Liver (tissue), 9 donors: ENCODE results near the gene CBLC. TPM values are rescaled to one million over a fixed set of nuclear protein-coding genes. Genes with fewer than 3 reads are reported as not detected.
"Not testable (repeated sequence)": the region's sequence is repeated elsewhere in the genome, so short reads cannot be mapped to it uniquely, and the experiment has no call there.

Experiments used
- DNase-seq: peaks from one replicate; pipeline ENCODE4 v3.0.0-alpha.2; 2017; ENCODE audit warnings: low spot score
- H3K27ac ChIP-seq, 2 donors: one replicate each; pipeline ENCODE4 v1.7.0; 2013; ENCODE audit warnings: inconsistent platforms in 2 of 2, low read length in 2 of 2, control low read depth in 1 of 2, low read depth in 1 of 2, mild to moderate bottlenecking in 1 of 2
- H3K27me3 ChIP-seq, 4 donors: one replicate each; pipeline versions ENCODE4 v1.6.1 to v1.7.0; 2013; ENCODE audit warnings: low read length in 3 of 4, inconsistent platforms in 1 of 4, mild to moderate bottlenecking in 1 of 4, moderate library complexity in 1 of 4; ENCODE audit not compliant: control insufficient read depth in 4 of 4, insufficient read depth in 4 of 4
- H3K36me3 ChIP-seq, 4 donors: one replicate each; pipeline versions ENCODE4 v1.6.1 to v1.7.0; 2013; ENCODE audit warnings: low read length in 3 of 4, mild to moderate bottlenecking in 3 of 4, low read depth in 1 of 4, moderate library complexity in 1 of 4; ENCODE audit not compliant: control insufficient read depth in 4 of 4, insufficient read depth in 3 of 4
- H3K4me1 ChIP-seq, 4 donors: one replicate each; pipeline versions ENCODE4 v1.6.1 to v1.7.0; 2013; ENCODE audit warnings: low read length in 3 of 4, mild to moderate bottlenecking in 3 of 4, moderate library complexity in 1 of 4; ENCODE audit not compliant: control insufficient read depth in 4 of 4, insufficient read depth in 4 of 4
- H3K4me3 ChIP-seq, 3 donors: one replicate each; pipeline versions ENCODE4 v1.6.1 to v1.7.0; 2013; ENCODE audit warnings: low read length in 3 of 3, control low read depth in 1 of 3, low read depth in 1 of 3, mild to moderate bottlenecking in 1 of 3
- H3K9ac ChIP-seq, 2 donors: one replicate each; pipeline ENCODE4 v1.7.0; 2013; ENCODE audit warnings: low read length in 2 of 2, mild to moderate bottlenecking in 2 of 2, moderate library complexity in 2 of 2, control low read depth in 1 of 2, low read depth in 1 of 2
- H3K9me3 ChIP-seq, 4 donors: one replicate each; pipeline versions ENCODE4 v1.6.1 to v1.7.0; 2013; ENCODE audit warnings: low read length in 3 of 4; ENCODE audit not compliant: control insufficient read depth in 4 of 4
- EGR1 ChIP-seq, 2 donors: IDR thresholded peaks; 2 replicates each; pipeline ENCODE4 v1.6.1; 2016 to 2018; ENCODE audit warnings: antibody characterized with exemption in 2 of 2, low read depth in 2 of 2
- FOXA2 ChIP-seq: IDR thresholded peaks from 2 replicates; pipeline ENCODE4 v1.6.1; 2016; ENCODE audit warnings: antibody characterized with exemption
- HNF4A ChIP-seq, 2 donors: conservative IDR thresholded peaks; 2 replicates each; pipeline ENCODE4 v1.6.1; 2016; ENCODE audit warnings: antibody characterized with exemption in 2 of 2, mild to moderate bottlenecking in 2 of 2
- HNF4G ChIP-seq: IDR thresholded peaks from 2 replicates; pipeline ENCODE4 v1.6.1; 2016; ENCODE audit warnings: antibody characterized with exemption
- NR2F2 ChIP-seq: IDR thresholded peaks from 2 replicates; pipeline ENCODE4 v1.6.1; 2016; ENCODE audit warnings: antibody characterized with exemption
- RAD21 ChIP-seq, 2 donors: IDR thresholded peaks; 2 replicates each; pipeline ENCODE4 v1.6.1; 2016; ENCODE audit warnings: antibody characterized with exemption in 2 of 2, mild to moderate bottlenecking in 2 of 2
- RXRA ChIP-seq, 2 donors: IDR thresholded peaks; 2 replicates each; pipeline ENCODE4 v1.6.1; 2017 to 2018; ENCODE audit warnings: antibody characterized with exemption in 2 of 2, mild to moderate bottlenecking in 1 of 2
- TAF1 ChIP-seq: conservative IDR thresholded peaks from 2 replicates; pipeline ENCODE4 v1.6.1; 2016; ENCODE audit warnings: antibody characterized with exemption, mild to moderate bottlenecking
- YY1 ChIP-seq: IDR thresholded peaks from 2 replicates; pipeline ENCODE4 v1.6.1; 2016; ENCODE audit warnings: antibody characterized with exemption, mild to moderate bottlenecking
- WGBS: extraction: QIAGEN DNeasy Blood & Tissue Kit; methylation state at CpG from one replicate; pipeline ENCODE4 v1.1.7; 2013; 5-methylcytosine and 5-hydroxymethylcytosine counted together
- polyA plus RNA-seq, 2 donors: library from polyadenylated mRNA; stranded (reverse) in 1 of 2; unstranded in 1 of 2; fragments of 200-250 nt in 1 of 2; fragments of >200 nt in 1 of 2; fragmentation: Nextera tagmentation in 1 of 2; extraction: Ambion mirVana in 1 of 2; gene quantifications; one replicate each; pipeline versions ENCODE4 v1.2.1 to v1.2.3, GENCODE V29; 2013 to 2015
- total RNA-seq, 2 donors: library from RNA; depleted of rRNA; stranded (reverse); fragments of >200 nt; gene quantifications; one replicate each; pipeline ENCODE4 v1.2.3, GENCODE V29; 2014
- TF ChIP-seq, protein P1 (sequence below): fragments of 150-350 bp; IDR thresholded peaks from 2 replicates; pipeline ENCODE4 v1.5.1; 2017; ENCODE audit warnings: improper control_type of control experiment, low read depth, low read length; ENCODE audit not compliant: missing input control
- TF ChIP-seq, protein P2 (sequence below): IDR thresholded peaks from 2 replicates; pipeline ENCODE4 v1.6.1; 2016; ENCODE audit warnings: antibody characterized with exemption
- TF ChIP-seq, protein P3 (sequence below): IDR thresholded peaks from 2 replicates; pipeline ENCODE4 v1.6.1; 2016; ENCODE audit warnings: antibody characterized with exemption, mild to moderate bottlenecking
- TF ChIP-seq, protein P4 (sequence below): IDR thresholded peaks from 2 replicates; pipeline ENCODE4 v1.6.1; 2016; ENCODE audit warnings: antibody characterized with exemption
- donor health status: healthy.
- donor health status: healthy.
- donor health status: healthy.
- donor health status: healthy.
- donor health status: healthy.

The CBLC gene
- total and polyA plus RNA-seq, 4 donors: 2.1 to 14.0 (median 8.8) TPM

- H3K9me3 ChIP-seq: no peaks in the 10 kb centered on the region
- peak overlapping the region; percentile 19 to 37 for H3K27ac ChIP-seq
- H3K27me3 ChIP-seq: no peaks in the 10 kb centered on the region
- WGBS: 19% methylated on average over 15 of the region's 15 CpGs
- peak overlapping the region in 1 of 2 donors; percentile 24 for H3K9ac ChIP-seq
- H3K4me3 ChIP-seq: no peak overlapping the region
- peak; percentile 20 to 27 for TF ChIP-seq HNF4A (conservative IDR thresholded peaks at IDR 0.05)
- TF ChIP-seq YY1: peak; percentile 47
- TF ChIP-seq, protein P1, sequence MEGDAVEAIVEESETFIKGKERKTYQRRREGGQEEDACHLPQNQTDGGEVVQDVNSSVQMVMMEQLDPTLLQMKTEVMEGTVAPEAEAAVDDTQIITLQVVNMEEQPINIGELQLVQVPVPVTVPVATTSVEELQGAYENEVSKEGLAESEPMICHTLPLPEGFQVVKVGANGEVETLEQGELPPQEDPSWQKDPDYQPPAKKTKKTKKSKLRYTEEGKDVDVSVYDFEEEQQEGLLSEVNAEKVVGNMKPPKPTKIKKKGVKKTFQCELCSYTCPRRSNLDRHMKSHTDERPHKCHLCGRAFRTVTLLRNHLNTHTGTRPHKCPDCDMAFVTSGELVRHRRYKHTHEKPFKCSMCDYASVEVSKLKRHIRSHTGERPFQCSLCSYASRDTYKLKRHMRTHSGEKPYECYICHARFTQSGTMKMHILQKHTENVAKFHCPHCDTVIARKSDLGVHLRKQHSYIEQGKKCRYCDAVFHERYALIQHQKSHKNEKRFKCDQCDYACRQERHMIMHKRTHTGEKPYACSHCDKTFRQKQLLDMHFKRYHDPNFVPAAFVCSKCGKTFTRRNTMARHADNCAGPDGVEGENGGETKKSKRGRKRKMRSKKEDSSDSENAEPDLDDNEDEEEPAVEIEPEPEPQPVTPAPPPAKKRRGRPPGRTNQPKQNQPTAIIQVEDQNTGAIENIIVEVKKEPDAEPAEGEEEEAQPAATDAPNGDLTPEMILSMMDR: peak; percentile 95
- no peak for TF ChIP-seq TAF1
- no peak for TF ChIP-seq FOXA2
- TF ChIP-seq, protein P2, sequence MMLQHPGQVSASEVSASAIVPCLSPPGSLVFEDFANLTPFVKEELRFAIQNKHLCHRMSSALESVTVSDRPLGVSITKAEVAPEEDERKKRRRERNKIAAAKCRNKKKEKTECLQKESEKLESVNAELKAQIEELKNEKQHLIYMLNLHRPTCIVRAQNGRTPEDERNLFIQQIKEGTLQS: no peak
- peak; percentile 96 for TF ChIP-seq RAD21 (IDR thresholded peaks at IDR 0.05)
- TF ChIP-seq, protein P3, sequence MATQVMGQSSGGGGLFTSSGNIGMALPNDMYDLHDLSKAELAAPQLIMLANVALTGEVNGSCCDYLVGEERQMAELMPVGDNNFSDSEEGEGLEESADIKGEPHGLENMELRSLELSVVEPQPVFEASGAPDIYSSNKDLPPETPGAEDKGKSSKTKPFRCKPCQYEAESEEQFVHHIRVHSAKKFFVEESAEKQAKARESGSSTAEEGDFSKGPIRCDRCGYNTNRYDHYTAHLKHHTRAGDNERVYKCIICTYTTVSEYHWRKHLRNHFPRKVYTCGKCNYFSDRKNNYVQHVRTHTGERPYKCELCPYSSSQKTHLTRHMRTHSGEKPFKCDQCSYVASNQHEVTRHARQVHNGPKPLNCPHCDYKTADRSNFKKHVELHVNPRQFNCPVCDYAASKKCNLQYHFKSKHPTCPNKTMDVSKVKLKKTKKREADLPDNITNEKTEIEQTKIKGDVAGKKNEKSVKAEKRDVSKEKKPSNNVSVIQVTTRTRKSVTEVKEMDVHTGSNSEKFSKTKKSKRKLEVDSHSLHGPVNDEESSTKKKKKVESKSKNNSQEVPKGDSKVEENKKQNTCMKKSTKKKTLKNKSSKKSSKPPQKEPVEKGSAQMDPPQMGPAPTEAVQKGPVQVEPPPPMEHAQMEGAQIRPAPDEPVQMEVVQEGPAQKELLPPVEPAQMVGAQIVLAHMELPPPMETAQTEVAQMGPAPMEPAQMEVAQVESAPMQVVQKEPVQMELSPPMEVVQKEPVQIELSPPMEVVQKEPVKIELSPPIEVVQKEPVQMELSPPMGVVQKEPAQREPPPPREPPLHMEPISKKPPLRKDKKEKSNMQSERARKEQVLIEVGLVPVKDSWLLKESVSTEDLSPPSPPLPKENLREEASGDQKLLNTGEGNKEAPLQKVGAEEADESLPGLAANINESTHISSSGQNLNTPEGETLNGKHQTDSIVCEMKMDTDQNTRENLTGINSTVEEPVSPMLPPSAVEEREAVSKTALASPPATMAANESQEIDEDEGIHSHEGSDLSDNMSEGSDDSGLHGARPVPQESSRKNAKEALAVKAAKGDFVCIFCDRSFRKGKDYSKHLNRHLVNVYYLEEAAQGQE: no peak
- TF ChIP-seq RXRA (IDR thresholded peaks at IDR 0.05): peak; percentile 35 to 38
- H3K36me3 ChIP-seq: no peaks in the 10 kb centered on the region
- peak; percentile 87 for DNase-seq
- H3K4me1 ChIP-seq: peaks cover 7 to 16% (median 10%) of the 10 kb centered on the region in 4 donors
These were observed 7.0 kb upstream of the CBLC start for GRCh38 chr19:44770550-44771257.

DNA sequence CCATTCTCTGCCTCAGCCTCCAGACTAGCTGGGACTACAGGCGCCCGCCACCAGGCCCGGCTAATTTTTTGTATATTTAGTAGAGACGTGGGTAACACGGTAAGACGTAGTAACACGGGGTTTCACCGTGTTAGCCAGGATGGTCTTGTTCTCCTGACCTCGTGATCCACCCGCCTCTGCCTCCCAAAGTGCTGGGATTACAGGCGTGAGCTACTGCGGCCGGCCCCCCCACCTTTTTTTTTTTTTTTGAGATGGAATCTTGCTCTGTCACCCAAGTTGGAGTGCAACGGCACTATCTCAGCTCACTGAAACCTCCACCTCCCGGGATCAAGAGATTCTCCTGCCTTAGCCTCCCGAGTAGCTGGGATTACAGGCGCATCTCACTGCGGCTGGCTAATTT, 5.5 kb upstream of the CBLC start:
- DNase-seq, H3K9me3 ChIP-seq, H3K27me3 ChIP-seq, H3K9ac ChIP-seq, H3K4me3 ChIP-seq, H3K36me3 ChIP-seq, H3K27ac ChIP-seq: not testable (repeated sequence)
- H3K4me1 ChIP-seq: peaks cover 4 to 21% (median 14%) of the 10 kb centered on the region in 4 donors
- 82% methylated on average over 18 of the region's 18 CpGs for WGBS

DNA sequence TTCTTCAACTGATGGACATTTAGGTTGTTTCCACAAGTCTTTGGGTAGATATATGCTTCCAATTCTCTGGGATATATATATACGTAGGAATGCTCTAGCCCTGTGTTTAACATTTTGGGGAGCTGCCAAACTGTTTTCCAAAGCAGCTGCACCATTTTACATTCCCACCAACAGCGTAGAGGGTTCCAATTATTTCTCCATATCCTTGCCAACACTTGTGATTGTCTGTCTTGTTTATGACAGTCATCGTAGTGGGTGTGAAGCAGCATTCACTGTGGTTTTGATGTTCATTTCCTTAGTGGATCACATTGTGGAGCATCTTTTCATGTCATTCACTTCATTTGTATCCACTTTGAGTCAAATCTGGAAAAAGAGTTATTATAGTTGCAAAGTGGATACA, 4.7 kb upstream of the CBLC start:
- no peak overlapping the region for H3K4me3 ChIP-seq
- H3K27me3 ChIP-seq: no peaks in the 10 kb centered on the region
- 73% methylated on average over 3 of the region's 3 CpGs for WGBS
- no peak overlapping the region for H3K9ac ChIP-seq
- H3K36me3 ChIP-seq: no peaks in the 10 kb centered on the region
- peak overlapping the region in 1 of 2 donors; percentile 97 for H3K27ac ChIP-seq
- DNase-seq: no peak
- no peaks in the 10 kb centered on the region for H3K9me3 ChIP-seq
- peaks cover 8 to 21% (median 14%) of the 10 kb centered on the region in 4 donors for H3K4me1 ChIP-seq
- TF ChIP-seq, protein P2: no peak
- TF ChIP-seq, protein P1: no peak
- TF ChIP-seq HNF4G (no peak), EGR1 (IDR thresholded peaks at IDR 0.05; ENCODE audit: low read depth in 2 of 2) (no peak), NR2F2 (no peak)
- TF ChIP-seq, protein P4, sequence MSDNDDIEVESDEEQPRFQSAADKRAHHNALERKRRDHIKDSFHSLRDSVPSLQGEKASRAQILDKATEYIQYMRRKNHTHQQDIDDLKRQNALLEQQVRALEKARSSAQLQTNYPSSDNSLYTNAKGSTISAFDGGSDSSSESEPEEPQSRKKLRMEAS: no peak
- TF ChIP-seq, protein P3: no peak
